H1 (cell line): Measurements from ENCODE around the gene VAPA. TPM values are rescaled to one million over a fixed set of nuclear protein-coding genes. Genes with fewer than 3 reads are reported as not detected.

ENCODE experiments used
- CTCF ChIA-PET: fragments of 300-600 bp; sonication (Branson Sonifier 250); formaldehyde crosslinking; loops from one replicate; lab custom pipeline; 2021; ENCODE audit not compliant: partially characterized antibody; lab: Charles Lee
- POLR2A ChIA-PET: fragments of 300-600 bp; sonication (Branson Sonifier 250); formaldehyde crosslinking; loops from one replicate; lab custom pipeline; 2021; ENCODE audit warnings: inconsistent platforms; ENCODE audit not compliant: partially characterized antibody; lab: Charles Lee
- DNase-seq, 2 experiments: peaks; one replicate each; pipeline versions ENCODE4 v3.0.0 to v3.0.0-alpha.2; 2010 to 2022; ENCODE audit warnings: low spot score in 2 of 2, low read depth in 1 of 2, mixed read lengths in 1 of 2
- FAIRE-seq: peaks from 2 replicates; lab custom pipeline; 2011; peaks lifted over from hg19 to GRCh38; lab: Jason Lieb, UNC
- H2AFZ ChIP-seq: 2 replicates; pipeline ENCODE4 v1.8.1; 2012; ENCODE audit warnings: low read length, inconsistent platforms
- H2AK5ac ChIP-seq: 2 replicates; pipeline ENCODE4 v1.6.1; 2013; ENCODE audit warnings: low read depth, low read length
- H2BK120ac ChIP-seq: replicated peaks from 2 replicates; pipeline ENCODE3; 2013; ENCODE audit warnings: low read depth, low read length, inconsistent platforms
- H2BK12ac ChIP-seq: 2 replicates; pipeline ENCODE4 v1.6.1; 2013; ENCODE audit warnings: low read depth, low read length
- H2BK15ac ChIP-seq: 2 replicates; pipeline ENCODE4 v1.6.1; 2013; ENCODE audit warnings: low read length
- H2BK20ac ChIP-seq: 2 replicates; pipeline ENCODE4 v1.6.1; 2013; ENCODE audit warnings: low read length
- H2BK5ac ChIP-seq: 2 replicates; pipeline ENCODE4 v1.6.1; 2013; ENCODE audit warnings: low read depth, low read length
- H3K14ac ChIP-seq: 2 replicates; pipeline ENCODE4 v1.6.1; 2013; ENCODE audit warnings: inconsistent platforms; ENCODE audit not compliant: insufficient read length
- H3K18ac ChIP-seq: 2 replicates; pipeline ENCODE4 v1.6.1; 2013; ENCODE audit warnings: low read length; ENCODE audit errors: extremely low read depth
- H3K23ac ChIP-seq: 2 replicates; pipeline ENCODE4 v1.6.1; 2013; ENCODE audit warnings: inconsistent platforms; ENCODE audit not compliant: insufficient read length
- H3K23me2 ChIP-seq: 2 replicates; pipeline ENCODE4 v1.6.1; 2013; ENCODE audit warnings: low read depth, low read length
- H3K27ac ChIP-seq: 2 replicates; pipeline ENCODE4 v1.6.1; 2011; ENCODE audit warnings: low read depth, low read length, inconsistent platforms
- H3K27me3 ChIP-seq, 4 experiments: replicated peaks in 1 of 4; 1 replicate in 1 of 4; 2 replicates in 3 of 4; pipeline versions ENCODE4 v1.6.1 to v1.8.1; 2011 to 2013; ENCODE audit warnings: low read length in 3 of 4, mild to moderate bottlenecking in 3 of 4, inconsistent platforms in 2 of 4, mixed read lengths in 2 of 4, moderate library complexity in 1 of 4; ENCODE audit not compliant: control insufficient read depth in 3 of 4, insufficient read depth in 3 of 4; ENCODE audit errors: extremely low read depth in 1 of 4
- H3K36me3 ChIP-seq, 4 experiments: 2 replicates each; pipeline versions ENCODE4 v1.6.1 to v1.8.1; 2011 to 2013; ENCODE audit warnings: mild to moderate bottlenecking in 4 of 4, low read length in 3 of 4, moderate library complexity in 2 of 4, control low read depth in 1 of 4, inconsistent platforms in 1 of 4; ENCODE audit not compliant: insufficient read depth in 4 of 4, control insufficient read depth in 2 of 4
- H3K4ac ChIP-seq: replicated peaks from 2 replicates; pipeline ENCODE3; 2013; ENCODE audit warnings: low read length, low read depth, mixed read lengths, inconsistent platforms; ENCODE audit not compliant: insufficient read length
- H3K4me1 ChIP-seq, 4 experiments: replicated peaks in 1 of 4; 1 replicate in 1 of 4; 2 replicates in 3 of 4; pipeline versions ENCODE4 v1.6.1 to v1.8.1; 2011 to 2013; ENCODE audit warnings: low read length in 3 of 4, inconsistent platforms in 2 of 4, mixed read lengths in 1 of 4; ENCODE audit not compliant: insufficient read depth in 4 of 4, control insufficient read depth in 3 of 4
- H3K4me2 ChIP-seq, 2 experiments: 2 replicates each; pipeline versions ENCODE4 v1.6.1 to v1.8.1; 2011 to 2013; ENCODE audit warnings: low read depth in 2 of 2, low read length in 2 of 2, control low read depth in 1 of 2, inconsistent platforms in 1 of 2, mild to moderate bottlenecking in 1 of 2; ENCODE audit not compliant: insufficient read depth in 1 of 2
- H3K4me3 ChIP-seq, 4 experiments: fragments of 200-600, 300-600 bp in 1 of 4; sonication (generic), shearing (Covaris generic), sonication (Bioruptor Twin) in 1 of 4; 2 replicates each; pipeline versions ENCODE4 v1.5.1 to v1.8.1; 2011 to 2016; ENCODE audit warnings: low read length in 4 of 4, low read depth in 3 of 4, control low read depth in 2 of 4, inconsistent platforms in 2 of 4, mild to moderate bottlenecking in 2 of 4, mixed read lengths in 1 of 4, moderate library complexity in 1 of 4; ENCODE audit not compliant: insufficient read depth in 2 of 4; ENCODE audit errors: extremely low read depth in 1 of 4
- H3K56ac ChIP-seq: replicated peaks from 2 replicates; pipeline ENCODE3; 2013; ENCODE audit warnings: low read depth, mild to moderate bottlenecking, mixed read lengths, low read length, inconsistent platforms; ENCODE audit not compliant: insufficient read length
- H3K79me1 ChIP-seq: 2 replicates; pipeline ENCODE4 v1.6.1; 2013; ENCODE audit warnings: low read depth, low read length, control low read depth
- H3K79me2 ChIP-seq, 2 experiments: 2 replicates each; pipeline versions ENCODE4 v1.6.1 to v1.8.1; 2012 to 2013; ENCODE audit warnings: low read length in 2 of 2, mild to moderate bottlenecking in 2 of 2, inconsistent platforms in 1 of 2; ENCODE audit not compliant: insufficient read depth in 2 of 2, control insufficient read depth in 1 of 2
- H3K9ac ChIP-seq, 4 experiments: replicated peaks in 1 of 4; 1 replicate in 1 of 4; 2 replicates in 3 of 4; pipeline versions ENCODE4 v1.6.1 to v1.8.1; 2011 to 2013; ENCODE audit warnings: low read depth in 3 of 4, low read length in 3 of 4, control low read depth in 2 of 4, mild to moderate bottlenecking in 2 of 4, moderate library complexity in 2 of 4, inconsistent platforms in 1 of 4; ENCODE audit errors: extremely low read depth in 1 of 4
- H3K9me3 ChIP-seq, 2 experiments: 2 replicates each; pipeline versions ENCODE4 v1.6.1 to v1.8.1; 2012 to 2013; ENCODE audit warnings: mild to moderate bottlenecking in 2 of 2, moderate library complexity in 2 of 2, control low read depth in 1 of 2, inconsistent platforms in 1 of 2, low read depth in 1 of 2, low read length in 1 of 2, mixed read lengths in 1 of 2; ENCODE audit not compliant: insufficient read depth in 2 of 2
- H4K20me1 ChIP-seq, 2 experiments: replicated peaks in 1 of 2; 2 replicates each; pipeline versions ENCODE3 to v1.8.1; 2011 to 2013; ENCODE audit warnings: inconsistent platforms in 2 of 2, low read length in 2 of 2, mild to moderate bottlenecking in 1 of 2; ENCODE audit not compliant: insufficient read depth in 2 of 2, control insufficient read depth in 1 of 2
- H4K5ac ChIP-seq: 2 replicates; pipeline ENCODE4 v1.6.1; 2013; ENCODE audit warnings: low read length, low read depth, mixed read lengths, inconsistent platforms; ENCODE audit not compliant: insufficient read length
- H4K8ac ChIP-seq: 2 replicates; pipeline ENCODE4 v1.8.0; 2013; ENCODE audit warnings: mild to moderate bottlenecking, moderate library complexity, low read length, inconsistent platforms; ENCODE audit not compliant: insufficient read depth; ENCODE audit errors: extremely low read depth
- H4K91ac ChIP-seq: replicated peaks from 2 replicates; pipeline ENCODE3; 2013; ENCODE audit warnings: low read length, mixed read lengths, inconsistent platforms; ENCODE audit not compliant: insufficient read length
- ATF2 ChIP-seq: IDR thresholded peaks from 2 replicates; pipeline ENCODE4 v1.6.1; 2012; ENCODE audit warnings: low read length, inconsistent platforms
- BCL11A ChIP-seq, 2 experiments: IDR thresholded peaks; one replicate each; pipeline ENCODE4 v1.6.1; 2011; ENCODE audit warnings: low read depth in 2 of 2, low read length in 2 of 2, mild to moderate bottlenecking in 2 of 2
- EP300 ChIP-seq, 2 experiments: IDR thresholded peaks; 1 replicate in 1 of 2; 2 replicates in 1 of 2; pipeline ENCODE4 v1.6.1; 2011 to 2012; ENCODE audit warnings: low read depth in 2 of 2, low read length in 2 of 2, mild to moderate bottlenecking in 2 of 2, borderline replicate concordance in 1 of 2, inconsistent platforms in 1 of 2, moderate library complexity in 1 of 2
- GTF2F1 ChIP-seq: IDR thresholded peaks from 2 replicates; pipeline ENCODE4 v1.6.1; 2012; ENCODE audit warnings: low read depth, low read length, improper control_type of control experiment, borderline replicate concordance
- KDM4A ChIP-seq: IDR thresholded peaks from one replicate; pipeline ENCODE4 v1.7.1; 2012; ENCODE audit warnings: low read depth, mild to moderate bottlenecking, moderate library complexity, low read length, inconsistent platforms; ENCODE audit not compliant: severe bottlenecking
- SIN3A ChIP-seq, 2 experiments: IDR thresholded peaks in 1 of 2; conservative IDR thresholded peaks in 1 of 2; 2 replicates each; pipeline ENCODE4 v1.6.1; 2011 to 2012; ENCODE audit warnings: low read length in 2 of 2, improper control_type of control experiment in 1 of 2, low read depth in 1 of 2, mild to moderate bottlenecking in 1 of 2
- SP1 ChIP-seq: IDR thresholded peaks from 2 replicates; pipeline ENCODE4 v1.6.1; 2011; ENCODE audit warnings: low read depth, low read length
- SP4 ChIP-seq: IDR thresholded peaks from 2 replicates; pipeline ENCODE4 v1.6.1; 2012; ENCODE audit warnings: low read length, inconsistent platforms
- TBP ChIP-seq: IDR thresholded peaks from 2 replicates; pipeline ENCODE4 v1.6.1; 2011; ENCODE audit warnings: low read depth, low read length, improper control_type of control experiment
- TCF12 ChIP-seq: IDR thresholded peaks from 2 replicates; pipeline ENCODE4 v1.6.1; 2011; ENCODE audit warnings: low read depth, mild to moderate bottlenecking, low read length
- USF2 ChIP-seq: IDR thresholded peaks from 2 replicates; pipeline ENCODE4 v1.6.1; 2011; ENCODE audit warnings: low read length, improper control_type of control experiment
- WGBS, 2 experiments: shearing (Covaris generic) in 1 of 2; methylation state at CpG; one replicate each; pipeline versions ENCODE4 v1.1.6 to v1.1.7; 2013 to 2015; ENCODE audit warnings: low lambda C conversion rate in 2 of 2, mixed read lengths in 2 of 2, inconsistent platforms in 1 of 2, low coverage in 1 of 2, missing lambda C conversion rate in 1 of 2; ENCODE audit not compliant: insufficient replicate concordance in 2 of 2, insufficient coverage in 1 of 2, insufficient read length in 1 of 2; ENCODE audit errors: extremely low coverage in 1 of 2, missing lambda C conversion rate in 1 of 2; 5-methylcytosine and 5-hydroxymethylcytosine counted together
- polyA plus RNA-seq, 7 experiments: library from polyadenylated mRNA; depleted of rRNA in 3 of 7; stranded (reverse) in 5 of 7; unstranded in 2 of 7; fragments of >200 nt in 5 of 7; fragments of 200-250 nt in 2 of 7; gene quantifications; 1 replicate in 5 of 7; 2 replicates in 1 of 7; 4 replicates in 1 of 7; pipeline versions ENCODE4 v1.2.1 to v1.2.3, GENCODE V29; 2011 to 2013; ENCODE audit warnings: missing spikeins in 2 of 7, mixed read lengths in 2 of 7
- total RNA-seq: library from RNA; stranded (reverse); fragmentation: NEBNext Ultra II Directional; extraction: Animal tissue kit (Norgen Biotek cat#: 25700); gene quantifications from 2 replicates; pipeline ENCODE4 v1.2.1, GENCODE V29; 2021

VAPA gene
- total and polyA plus RNA-seq, 2 of the 8 experiments (the other 6 are each of a cell fraction or from before 2014, with no cell fraction given) = 79.7 to 130 TPM

- H3K4me2 ChIP-seq = no peak overlapping the region
- no peak overlapping the region for H3K56ac ChIP-seq
- H2BK20ac ChIP-seq = no peak overlapping the region
- H3K4ac ChIP-seq = no peak overlapping the region
- no peak overlapping the region for H2BK12ac ChIP-seq
- no peak for FAIRE-seq
- no peak overlapping the region for H4K91ac ChIP-seq
- H3K23ac ChIP-seq = no peak overlapping the region
- no peak overlapping the region for H2BK5ac ChIP-seq
- no peak overlapping the region for H3K27ac ChIP-seq
- H3K9ac ChIP-seq = no peak overlapping the region
- no peaks in the 10 kb centered on the region for H4K20me1 ChIP-seq
- H3K14ac ChIP-seq = no peak overlapping the region
- H3K79me1 ChIP-seq = no peaks in the 10 kb centered on the region
- H3K4me3 ChIP-seq = no peak overlapping the region
- H4K5ac ChIP-seq = no peak overlapping the region
- CTCF ChIA-PET = interaction anchor here (1.5 kb wide), 1 partner anchor 13 kb away, joined by 5 read pairs; no protein-coding TSS in a partner anchor
- no peak overlapping the region for H2BK120ac ChIP-seq
- POLR2A ChIA-PET = no interaction called here
- no peaks in the 10 kb centered on the region for H3K79me2 ChIP-seq
- no peak for DNase-seq
- no peak overlapping the region for H3K18ac ChIP-seq
- H3K9me3 ChIP-seq = peaks cover 0 to 4% of the 10 kb centered on the region in 2 experiments; a peak in 2 of 4 replicates
- no peak overlapping the region for H2BK15ac ChIP-seq
- H2AFZ ChIP-seq = no peak overlapping the region
- no peaks in the 10 kb centered on the region for H3K36me3 ChIP-seq
- H2AK5ac ChIP-seq = no peak overlapping the region
- H3K23me2 ChIP-seq = no peaks in the 10 kb centered on the region
- no peak overlapping the region for H4K8ac ChIP-seq
- no peaks in the 10 kb centered on the region; a peak in 1 of 7 replicates for H3K4me1 ChIP-seq
- H3K27me3 ChIP-seq = no peaks in the 10 kb centered on the region
- WGBS, 2 experiments = 88% methylated on average over 4 of the region's 4 CpGs; no CpG with 5 or more reads in 1 of the 2 experiments
- TF ChIP-seq KDM4A (no peak), SIN3A (conservative IDR thresholded peaks at IDR 0.05 in 1 of 2, IDR thresholded peaks at IDR 0.05 in 1 of 2; ENCODE audit: low read depth in 1 of 2, low read length in 2 of 2) (no peak), USF2 (no peak), GTF2F1 (no peak), TBP (no peak), ATF2 (no peak), EP300 (IDR thresholded peaks at IDR 0.05; ENCODE audit: borderline replicate concordance in 1 of 2, low read depth in 2 of 2, low read length in 2 of 2) (no peak), SP4 (no peak), SP1 (no peak), BCL11A (IDR thresholded peaks at IDR 0.05; ENCODE audit: low read depth in 2 of 2, low read length in 2 of 2) (no peak), TCF12 (no peak)
Measured at GRCh38 chr18:9985641-9986040, 71.8 kb downstream of the VAPA start.
